Measurements from ENCODE around the gene ZMYND8.
A peak's percentile ranks its signal among the peaks of the same experiment; 100 is the strongest.
"Not testable (repeated sequence)": the region's sequence is repeated elsewhere in the genome, so short reads cannot be mapped to it uniquely, and the experiment has no call there.

Gene ZMYND8

DNA sequence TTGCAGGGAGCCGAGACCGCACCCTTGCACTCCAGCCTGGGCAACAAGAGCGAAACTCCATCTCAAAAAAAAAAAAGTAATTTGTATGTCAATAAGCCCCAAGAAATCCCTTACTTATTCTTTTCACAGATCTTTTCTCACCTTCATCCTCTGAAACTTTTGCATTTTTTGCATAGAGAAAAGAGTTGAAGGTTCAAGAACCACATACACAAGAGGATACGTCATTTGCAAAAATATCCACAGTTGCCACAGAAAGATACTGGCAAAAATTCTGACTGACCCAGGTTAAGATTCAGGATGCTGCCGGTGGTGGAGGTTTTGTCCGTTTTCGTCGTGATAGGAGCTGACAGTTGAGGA is 94.5 kb downstream of the ZMYND8 start:
- TF ChIP-seq, protein P1, sequence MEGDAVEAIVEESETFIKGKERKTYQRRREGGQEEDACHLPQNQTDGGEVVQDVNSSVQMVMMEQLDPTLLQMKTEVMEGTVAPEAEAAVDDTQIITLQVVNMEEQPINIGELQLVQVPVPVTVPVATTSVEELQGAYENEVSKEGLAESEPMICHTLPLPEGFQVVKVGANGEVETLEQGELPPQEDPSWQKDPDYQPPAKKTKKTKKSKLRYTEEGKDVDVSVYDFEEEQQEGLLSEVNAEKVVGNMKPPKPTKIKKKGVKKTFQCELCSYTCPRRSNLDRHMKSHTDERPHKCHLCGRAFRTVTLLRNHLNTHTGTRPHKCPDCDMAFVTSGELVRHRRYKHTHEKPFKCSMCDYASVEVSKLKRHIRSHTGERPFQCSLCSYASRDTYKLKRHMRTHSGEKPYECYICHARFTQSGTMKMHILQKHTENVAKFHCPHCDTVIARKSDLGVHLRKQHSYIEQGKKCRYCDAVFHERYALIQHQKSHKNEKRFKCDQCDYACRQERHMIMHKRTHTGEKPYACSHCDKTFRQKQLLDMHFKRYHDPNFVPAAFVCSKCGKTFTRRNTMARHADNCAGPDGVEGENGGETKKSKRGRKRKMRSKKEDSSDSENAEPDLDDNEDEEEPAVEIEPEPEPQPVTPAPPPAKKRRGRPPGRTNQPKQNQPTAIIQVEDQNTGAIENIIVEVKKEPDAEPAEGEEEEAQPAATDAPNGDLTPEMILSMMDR (IDR thresholded peaks at IDR 0.05; ENCODE audit: insufficient read depth, low read depth, low read length, missing control alignments): no peak
- H3K4me3 ChIP-seq (ENCODE audit: low read length): no peak overlapping the region

DNA sequence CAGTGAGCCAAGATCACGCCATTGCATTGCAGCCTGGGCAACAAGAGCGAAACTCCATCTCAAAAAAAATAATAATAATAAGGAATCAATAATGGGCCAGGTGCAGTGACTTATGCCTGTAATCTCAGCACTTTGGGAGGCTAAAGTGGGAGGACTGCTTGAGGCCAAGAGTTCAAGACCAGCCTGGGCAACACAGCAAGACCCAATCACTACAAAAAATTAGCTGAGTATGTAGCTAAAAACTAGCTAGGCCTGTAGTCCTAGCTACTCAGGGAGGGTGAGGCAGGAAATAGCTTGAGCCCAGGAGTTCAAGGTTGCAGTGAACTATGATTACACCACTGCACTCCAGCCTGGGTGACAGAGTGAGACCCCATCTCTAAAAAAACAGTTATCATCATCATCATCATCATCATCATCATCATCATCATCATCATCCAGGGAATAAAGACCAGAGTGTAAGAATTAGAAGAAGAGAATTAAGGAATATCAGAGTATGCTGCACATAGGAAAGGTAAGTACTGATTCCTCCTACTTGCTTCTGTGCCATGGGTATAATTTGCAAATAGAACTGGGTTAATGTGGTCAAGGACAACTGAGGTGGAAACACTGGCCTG is 95.2 kb downstream of the ZMYND8 start:
- not testable (repeated sequence) for H3K4me3 ChIP-seq (ENCODE audit: low read length); DNase-seq (ENCODE audit: low read depth)

More for the DNA sequence above, 94.5 kb downstream of the ZMYND8 start:
- DNase-seq (ENCODE audit: low read depth): no peak

DNA sequence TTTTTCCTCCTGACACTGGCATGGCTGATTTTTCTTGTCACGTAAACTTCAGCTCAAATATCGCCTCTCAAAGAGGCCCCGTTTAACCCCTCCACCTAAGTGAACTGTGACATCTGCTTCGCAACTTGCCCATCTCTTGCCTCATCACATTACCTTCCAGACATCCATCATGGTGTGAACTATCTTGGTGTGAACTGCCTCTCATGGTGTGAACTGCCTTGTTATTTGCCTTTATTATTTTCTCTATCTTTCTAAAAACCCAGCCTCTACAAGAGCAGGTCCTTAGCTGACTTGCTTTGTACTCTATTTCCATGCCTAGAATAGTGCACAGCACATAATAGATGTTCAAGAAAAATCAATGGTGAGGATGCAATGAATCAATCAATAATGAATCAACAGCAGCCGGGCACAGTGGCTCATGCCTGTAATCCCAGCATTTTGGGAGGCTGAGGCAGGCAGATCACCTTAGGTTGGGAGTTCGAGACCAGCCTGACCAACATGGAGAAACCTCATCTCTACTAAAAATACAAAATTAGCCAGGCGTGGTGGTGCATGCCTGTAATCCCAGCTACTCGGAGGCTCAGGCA is 95.9 kb downstream of the ZMYND8 start:
- H3K4me3 ChIP-seq (ENCODE audit: low read length); DNase-seq (ENCODE audit: low read depth): not testable (repeated sequence)

GRCh38 chr20:47258745-47259695 is 97.5 kb downstream of the ZMYND8 start:
- DNase-seq (ENCODE audit: low read depth): peak; percentile 78
- TF ChIP-seq, protein P1 (IDR thresholded peaks at IDR 0.05; ENCODE audit: insufficient read depth, low read depth, low read length, missing control alignments): no peak

DNA sequence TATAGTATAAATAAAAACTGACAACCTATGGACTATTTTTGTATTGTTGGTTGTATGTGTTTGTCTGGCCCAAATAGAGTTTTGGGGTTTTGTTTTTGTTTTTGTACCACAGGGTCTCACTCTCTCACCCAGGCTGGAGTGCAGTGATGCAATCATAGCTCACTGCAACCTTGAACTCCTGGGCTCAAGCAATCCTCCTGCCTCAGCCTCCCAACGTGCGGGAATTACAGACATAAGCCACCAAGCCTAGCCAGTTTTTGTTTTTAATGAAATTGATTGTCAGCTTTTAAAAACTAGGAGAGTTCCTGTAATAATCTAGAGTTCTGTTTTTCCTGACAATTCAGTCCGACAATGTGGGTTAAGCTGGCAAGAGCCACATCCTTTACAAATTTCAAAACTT is 98.7 kb downstream of the ZMYND8 start:
- no peak for DNase-seq (ENCODE audit: low read depth)
- H3K4me3 ChIP-seq (ENCODE audit: low read length): no peak overlapping the region
- TF ChIP-seq, protein P1 (IDR thresholded peaks at IDR 0.05; ENCODE audit: insufficient read depth, low read depth, low read length, missing control alignments): no peak

More at GRCh38 chr20:47258745-47259695, 97.5 kb downstream of the ZMYND8 start:
- H3K4me3 ChIP-seq (ENCODE audit: low read length): no peak overlapping the region

DNA sequence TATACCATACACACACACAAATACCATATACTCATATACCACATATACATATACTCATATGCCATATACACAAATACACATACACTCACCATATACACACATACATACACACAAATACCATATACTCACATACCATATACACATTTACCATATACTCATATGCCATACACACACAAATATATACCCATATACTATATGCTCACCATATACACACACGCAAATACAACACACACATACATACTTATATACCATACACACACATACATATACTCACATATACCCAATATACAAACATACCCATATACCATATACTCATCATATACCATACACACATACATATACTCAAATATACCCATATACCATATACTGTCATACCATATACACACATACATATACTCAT is 99.2 kb downstream of the ZMYND8 start:
- no peak overlapping the region for H3K4me3 ChIP-seq (ENCODE audit: low read length)
- TF ChIP-seq, protein P1 (IDR thresholded peaks at IDR 0.05; ENCODE audit: insufficient read depth, low read depth, low read length, missing control alignments): no peak
- no peak for DNase-seq (ENCODE audit: low read depth)

DNA sequence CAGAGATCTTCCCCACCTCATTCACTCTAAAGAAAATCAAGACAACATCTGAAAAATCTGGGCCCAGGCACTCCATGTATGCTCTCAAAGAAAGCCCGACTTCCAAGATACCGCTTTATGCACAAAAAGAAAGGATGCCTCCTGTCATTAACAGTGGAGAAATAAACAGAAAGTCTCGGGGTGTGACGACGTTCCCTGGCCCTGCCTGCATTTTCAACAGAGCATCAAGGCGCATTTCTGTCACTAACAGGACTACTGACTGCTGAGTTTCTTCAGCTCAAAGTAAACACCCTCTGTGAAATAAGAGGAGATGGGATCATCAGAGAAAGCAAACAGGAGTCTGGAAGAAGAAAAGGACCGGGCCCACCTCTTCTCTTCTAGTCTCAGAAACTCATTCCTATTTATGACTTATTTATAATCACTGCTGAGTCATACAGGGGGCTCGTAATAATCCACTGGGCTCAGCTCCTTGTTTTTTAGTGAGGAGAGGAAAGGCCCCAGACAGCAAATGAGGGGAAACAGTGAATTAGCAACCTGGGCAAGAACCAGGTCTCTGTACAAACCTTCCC is 99.7 kb downstream of the ZMYND8 start:
- peak; percentile 25 for DNase-seq (ENCODE audit: low read depth)
- TF ChIP-seq, protein P1 (IDR thresholded peaks at IDR 0.05; ENCODE audit: insufficient read depth, low read depth, low read length, missing control alignments): no peak
- no peak overlapping the region for H3K4me3 ChIP-seq (ENCODE audit: low read length)

All from epithelial cell of esophagus (primary cell).